GM19025 (cell line): ENCODE measurements around the gene PPP1R3E.
"Not testable (repeated sequence)": the region's sequence is repeated elsewhere in the genome, so short reads cannot be mapped to it uniquely, and the experiment has no call there.

Source experiments
- ATAC-seq: cut with Tn5 transposase; IDR thresholded peaks from one replicate; pipeline ENCODE4 v1.9.1; 2021; ENCODE audit warnings: mild to moderate bottlenecking, low read depth, moderate library complexity; ENCODE audit not compliant: unreplicated experiment

The PPP1R3E gene, protein sequence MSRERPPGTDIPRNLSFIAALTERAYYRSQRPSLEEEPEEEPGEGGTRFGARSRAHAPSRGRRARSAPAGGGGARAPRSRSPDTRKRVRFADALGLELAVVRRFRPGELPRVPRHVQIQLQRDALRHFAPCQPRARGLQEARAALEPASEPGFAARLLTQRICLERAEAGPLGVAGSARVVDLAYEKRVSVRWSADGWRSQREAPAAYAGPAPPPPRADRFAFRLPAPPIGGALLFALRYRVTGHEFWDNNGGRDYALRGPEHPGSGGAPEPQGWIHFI

DNA sequence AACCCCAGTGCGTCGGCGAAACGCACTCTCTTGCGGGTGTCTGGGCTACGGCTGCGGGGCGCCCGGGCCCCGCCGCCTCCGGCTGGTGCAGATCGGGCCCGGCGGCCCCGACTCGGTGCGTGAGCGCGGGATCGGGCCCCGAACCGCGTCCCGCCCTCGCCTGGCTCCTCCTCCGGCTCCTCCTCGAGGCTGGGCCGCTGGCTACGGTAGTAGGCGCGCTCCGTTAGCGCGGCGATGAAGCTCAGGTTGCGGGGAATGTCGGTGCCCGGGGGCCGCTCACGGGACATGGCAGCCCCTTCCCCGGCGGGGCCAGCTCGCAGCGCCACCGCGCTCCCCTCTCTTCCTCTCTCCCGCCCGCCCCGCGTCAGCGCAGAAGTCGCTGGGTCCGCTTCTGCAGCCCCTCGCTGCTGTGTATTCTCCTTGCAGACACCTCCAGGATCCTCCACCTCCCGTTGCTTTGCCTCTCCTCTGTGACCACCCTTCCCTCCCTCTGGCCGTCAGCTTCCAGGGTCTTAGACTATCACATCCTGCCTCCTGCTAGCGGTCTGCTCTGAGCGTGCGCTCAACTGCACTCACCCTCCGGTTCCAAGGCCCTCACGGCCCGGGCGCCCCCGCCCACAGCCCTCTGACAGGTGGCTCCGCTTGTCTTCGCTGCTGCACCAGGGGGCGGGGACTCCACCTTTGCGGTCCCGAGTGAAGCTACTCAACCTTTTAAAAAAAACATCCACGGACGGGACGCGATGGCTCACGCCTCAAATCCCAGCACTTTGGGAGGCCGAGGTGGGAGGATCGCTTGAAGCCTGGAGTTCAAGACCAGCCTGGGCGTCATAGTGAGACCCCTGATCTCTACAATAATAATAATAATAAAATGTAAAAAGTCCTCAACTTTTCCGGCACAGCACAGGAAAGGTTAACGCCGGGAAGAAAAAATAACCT, at the start of gene PPP1R3E:
PPP1R3E (minus strand) TSS at position 570 of the 936 bp plus-strand sequence; CDS start at position 287, 283 bp downstream.
- ATAC-seq = peak; percentile 23

DNA sequence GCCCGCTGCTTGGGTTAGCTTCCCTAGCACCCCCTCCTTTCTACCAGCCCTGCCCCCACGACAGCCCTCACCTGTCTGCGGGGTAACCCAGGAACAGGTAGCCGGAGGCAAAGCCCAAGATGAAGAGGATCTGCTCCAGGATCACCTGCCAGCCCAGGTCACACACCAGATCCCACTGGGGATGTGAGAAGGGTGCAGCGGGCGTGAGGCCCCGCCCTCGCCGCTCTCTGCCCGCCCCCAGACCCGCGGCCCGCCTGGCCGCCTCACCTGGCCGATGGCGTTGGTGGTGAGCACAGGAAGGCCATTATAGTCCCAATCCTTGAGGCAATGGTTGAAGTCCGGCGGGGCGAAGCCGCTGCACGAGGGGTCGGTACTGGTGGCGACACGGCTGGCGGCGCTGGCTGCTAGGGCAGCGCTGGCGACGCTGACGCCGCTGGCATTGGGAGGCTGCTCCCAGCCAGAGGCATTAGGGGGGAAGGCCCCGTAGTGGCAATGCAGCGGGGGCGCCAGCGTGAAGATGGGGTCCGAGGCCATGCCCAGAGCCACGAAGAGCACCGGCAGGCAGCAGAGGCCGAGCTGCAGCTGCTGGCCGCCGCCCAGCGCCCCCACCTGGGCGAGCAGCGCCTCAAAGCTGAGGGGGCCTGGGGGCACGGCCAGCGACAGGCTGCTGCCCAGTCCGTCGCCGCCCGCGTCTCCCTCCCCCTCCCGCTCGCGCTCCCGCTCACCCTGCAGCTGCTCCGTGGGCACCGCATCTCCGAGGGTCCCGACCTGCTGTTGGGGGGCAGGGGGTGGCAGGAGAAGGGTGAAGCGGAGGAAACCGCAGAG, 49.2 kb upstream of the PPP1R3E start:
- ATAC-seq = no peak

DNA sequence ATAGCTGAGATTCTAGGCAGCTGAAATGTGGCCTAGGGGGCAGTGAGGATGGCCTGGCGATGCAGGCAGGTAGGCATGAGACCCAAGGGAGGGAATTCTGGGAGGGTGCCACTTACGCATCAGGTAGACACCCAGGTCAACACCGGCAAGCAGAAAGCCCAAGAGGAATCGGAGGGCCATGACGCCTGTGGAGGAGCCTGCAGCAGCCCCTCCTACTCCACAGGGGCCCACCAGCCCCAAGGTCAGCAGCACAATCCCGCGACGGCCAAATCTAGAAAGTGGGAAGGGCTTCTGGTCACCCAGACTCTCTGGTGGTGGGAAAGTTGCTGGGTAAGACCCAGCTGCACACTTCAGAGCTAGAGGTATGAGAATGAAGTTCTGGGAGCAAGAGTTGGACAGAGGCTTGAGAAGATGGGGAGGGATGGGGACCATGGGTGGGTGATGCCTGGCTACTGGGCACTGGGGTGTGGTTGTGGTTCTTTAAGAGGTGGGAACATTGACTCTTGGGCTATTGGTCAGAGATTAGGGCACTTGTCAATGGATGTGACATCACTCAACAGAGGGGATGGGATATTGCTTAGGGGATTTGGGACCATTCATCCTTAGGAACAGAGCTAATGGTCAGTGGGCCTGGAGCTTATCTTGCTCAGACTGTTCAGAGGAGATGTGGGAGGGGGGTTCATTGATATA, 46.6 kb upstream of the PPP1R3E start:
- no peak for ATAC-seq

DNA sequence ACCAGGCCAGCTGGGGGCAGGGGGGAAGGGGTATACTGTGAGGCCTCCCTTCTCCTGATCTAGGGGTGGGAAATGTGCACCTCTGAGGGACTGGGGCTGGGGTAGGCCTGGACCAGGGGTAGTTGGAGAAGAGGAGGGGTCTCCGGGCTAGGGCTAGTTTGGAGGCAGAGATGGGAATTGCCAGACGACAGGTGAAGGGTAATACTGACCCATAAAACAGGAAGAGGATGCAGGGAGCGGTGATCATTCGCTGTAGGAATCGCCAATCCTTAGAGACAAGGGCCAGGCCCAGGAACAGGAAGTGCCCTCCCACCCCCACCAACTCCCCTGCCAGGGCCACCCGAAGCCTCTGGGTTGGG, 45.6 kb upstream of the PPP1R3E start:
- ATAC-seq = no peak

DNA sequence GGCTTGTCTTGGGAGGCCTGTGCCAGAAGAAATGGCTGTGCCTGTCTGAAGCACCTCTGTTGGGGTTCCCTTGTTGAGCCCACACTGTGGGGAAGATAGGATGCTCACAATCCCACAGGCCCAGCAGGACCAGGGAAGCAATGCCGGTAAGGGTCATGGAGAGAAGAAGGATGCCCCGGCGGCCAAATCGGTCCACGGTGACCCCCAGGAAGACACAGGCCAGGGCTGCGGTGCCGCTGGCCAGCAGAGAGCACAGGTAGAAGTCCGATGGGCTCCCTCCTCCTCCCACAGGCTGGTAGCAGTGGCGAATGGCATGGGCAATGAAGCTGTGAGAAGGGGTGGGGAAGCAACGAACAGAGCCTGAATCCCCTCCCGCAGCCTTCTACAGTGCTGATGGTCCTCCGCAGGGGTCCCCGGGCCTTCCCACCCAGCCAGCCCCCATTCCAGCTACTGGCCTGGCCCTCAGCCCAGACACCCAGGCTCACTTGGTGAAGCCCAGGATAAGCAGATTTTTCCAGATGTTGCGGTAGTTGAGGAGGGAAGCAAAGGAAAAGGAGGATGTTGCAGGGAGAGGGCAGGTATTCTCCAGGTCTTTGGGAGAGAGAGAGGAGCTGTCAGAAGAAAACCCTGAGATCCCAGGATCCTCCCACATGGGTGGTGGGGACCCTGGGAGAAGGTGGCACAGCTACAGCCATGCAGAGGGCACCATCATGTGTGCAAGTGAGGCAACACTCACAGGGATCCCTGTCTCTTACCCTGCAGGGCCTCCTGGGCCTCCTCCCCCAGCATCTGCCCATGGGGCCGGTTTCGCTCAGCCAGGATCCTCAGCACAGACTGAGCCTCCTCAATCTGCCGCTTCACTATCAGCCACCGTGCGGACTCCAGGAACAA, 45.0 kb upstream of the PPP1R3E start:
- no peak for ATAC-seq

DNA sequence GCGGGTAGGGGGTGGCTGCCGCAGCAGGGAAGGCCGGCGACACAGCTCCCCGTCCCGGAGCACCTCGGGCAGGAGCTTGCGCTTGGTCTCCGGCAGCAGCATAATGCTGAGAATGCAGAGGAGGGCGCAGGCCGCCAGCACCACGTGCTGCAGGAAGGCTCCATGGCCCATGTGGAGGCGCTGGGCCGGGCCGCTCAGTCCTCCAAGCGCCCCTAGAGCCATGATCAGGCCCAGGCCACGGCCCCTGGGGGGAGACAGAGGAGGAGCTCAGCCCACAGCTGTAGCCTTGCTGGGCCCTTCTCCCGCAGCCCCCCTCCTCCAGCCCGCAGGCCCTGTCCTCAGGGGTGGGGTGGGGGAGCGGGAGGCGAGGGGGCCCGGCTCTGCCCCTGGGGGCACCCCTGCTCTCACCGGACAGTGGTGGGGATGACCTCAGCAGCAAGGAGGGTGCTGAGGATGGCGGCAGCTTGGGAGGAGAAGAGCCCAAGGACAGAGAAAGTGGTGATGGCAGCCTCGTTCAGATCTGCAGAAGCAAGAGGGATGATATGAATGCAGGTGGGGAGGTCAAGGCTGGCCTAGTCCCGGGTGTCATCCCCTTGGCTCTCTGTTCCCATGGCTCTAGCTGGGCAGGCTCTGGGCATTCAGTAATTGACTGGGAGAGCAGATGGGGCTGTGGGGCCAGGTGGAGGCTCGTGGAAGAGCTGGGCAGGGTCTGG, 44.2 kb upstream of the PPP1R3E start:
- ATAC-seq = no peak

DNA sequence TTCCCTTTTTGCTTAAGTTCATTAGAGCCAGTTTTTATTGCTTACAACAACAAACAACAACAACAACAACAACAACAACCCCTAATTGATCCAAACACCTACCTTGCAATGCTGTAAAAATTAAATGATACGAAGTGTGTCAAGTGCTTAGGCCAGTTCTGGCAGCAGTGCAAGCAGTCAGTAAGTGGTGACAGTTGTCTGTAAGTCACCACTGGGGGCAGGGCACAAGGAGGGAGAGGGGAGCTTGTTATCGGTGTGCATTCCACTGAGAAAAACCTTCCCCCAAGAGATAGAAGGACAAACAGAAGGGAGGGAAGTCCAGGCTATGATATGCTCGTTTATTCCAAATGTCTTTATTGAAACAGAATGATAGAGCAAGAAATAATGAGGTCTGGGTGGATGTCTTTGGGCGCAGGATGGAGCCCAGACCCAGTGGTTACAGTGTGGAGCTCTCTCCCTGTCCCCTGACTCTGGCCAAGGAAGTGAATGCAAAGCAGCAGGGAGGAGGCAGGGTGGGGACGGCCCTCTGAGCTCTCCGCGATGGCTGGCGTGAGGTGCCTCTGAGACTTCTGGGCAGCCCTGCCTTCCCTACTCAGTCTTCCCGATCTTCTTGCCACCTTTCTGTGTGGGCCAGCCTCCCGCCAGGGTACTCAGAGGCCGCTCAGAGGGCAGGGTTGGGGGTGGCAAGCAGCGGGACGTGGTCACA, 43.5 kb upstream of the PPP1R3E start:
- no peak for ATAC-seq

DNA sequence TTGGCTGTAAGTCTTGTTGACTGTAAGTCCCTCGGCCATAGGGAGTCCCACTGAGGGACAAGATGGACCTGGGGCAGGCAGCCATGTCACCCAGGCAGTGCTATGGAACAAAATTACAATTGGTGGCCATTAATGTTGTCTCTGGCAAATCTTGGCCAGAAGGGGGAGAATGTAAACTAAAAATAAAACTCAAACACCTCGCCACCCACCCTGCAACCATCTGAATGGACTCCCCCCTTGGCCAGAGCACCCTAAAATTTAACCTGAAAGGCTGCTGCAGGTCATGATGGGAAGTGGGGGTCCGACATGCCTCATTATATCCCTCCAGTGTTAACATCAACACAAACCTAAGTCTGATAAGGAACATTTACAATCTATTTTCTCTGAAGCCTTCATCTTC, 41.8 kb upstream of the PPP1R3E start:
- ATAC-seq = no peak

DNA sequence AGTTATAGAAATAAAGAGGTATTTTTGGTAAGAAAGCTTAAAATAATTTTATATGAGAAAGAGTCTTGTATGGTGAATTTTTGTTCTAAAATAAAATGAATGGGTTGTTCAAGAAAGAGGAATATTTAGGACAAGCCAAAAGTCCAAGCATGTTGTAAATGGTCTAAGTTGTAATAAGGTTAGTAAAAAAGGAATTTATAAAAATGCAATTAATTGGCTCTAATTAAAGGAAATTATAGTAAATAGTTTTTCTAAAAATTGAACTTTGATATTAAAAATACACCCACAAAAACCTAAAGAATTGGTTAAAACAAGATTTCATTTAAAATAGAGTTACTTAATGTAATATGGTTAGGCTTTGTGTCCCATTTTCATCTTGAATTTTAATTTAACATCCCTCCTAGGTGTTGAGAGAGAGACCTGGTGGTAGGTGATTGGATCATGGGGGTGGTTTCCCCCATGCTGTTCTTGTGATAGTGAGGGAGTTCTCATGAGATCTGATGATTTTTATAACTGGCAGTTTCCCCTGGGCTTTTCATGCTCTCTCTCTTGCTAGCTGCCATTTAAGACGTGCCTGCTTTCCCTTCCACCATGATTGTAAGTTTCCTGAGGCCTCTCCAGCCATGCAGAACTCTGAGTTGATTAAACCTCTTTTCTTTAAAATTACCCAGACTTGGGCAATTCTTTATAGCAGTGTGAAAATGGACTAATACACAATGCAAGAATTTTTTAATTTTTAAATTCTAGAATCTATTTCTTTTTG, 37.0 kb upstream of the PPP1R3E start:
- ATAC-seq = no peak

DNA sequence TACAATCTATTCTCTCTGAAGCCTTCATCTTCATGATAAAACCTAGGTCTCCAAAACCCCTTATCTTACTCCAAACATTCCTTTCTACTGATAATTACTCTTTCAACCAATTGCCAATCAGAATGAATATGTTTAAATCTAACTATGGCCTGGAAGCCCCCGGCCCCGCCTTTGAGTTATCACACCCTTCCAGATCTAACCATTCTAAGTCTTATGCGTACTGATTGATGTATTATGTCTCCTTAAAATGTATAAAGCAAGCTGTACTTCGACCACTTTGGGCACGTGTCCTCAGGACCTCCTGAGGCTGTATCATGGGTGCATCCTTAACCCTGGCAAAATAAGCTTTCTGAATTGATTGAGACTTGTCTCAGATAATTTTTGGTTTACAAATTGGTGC, 33.0 kb upstream of the PPP1R3E start:
- ATAC-seq = no peak

DNA sequence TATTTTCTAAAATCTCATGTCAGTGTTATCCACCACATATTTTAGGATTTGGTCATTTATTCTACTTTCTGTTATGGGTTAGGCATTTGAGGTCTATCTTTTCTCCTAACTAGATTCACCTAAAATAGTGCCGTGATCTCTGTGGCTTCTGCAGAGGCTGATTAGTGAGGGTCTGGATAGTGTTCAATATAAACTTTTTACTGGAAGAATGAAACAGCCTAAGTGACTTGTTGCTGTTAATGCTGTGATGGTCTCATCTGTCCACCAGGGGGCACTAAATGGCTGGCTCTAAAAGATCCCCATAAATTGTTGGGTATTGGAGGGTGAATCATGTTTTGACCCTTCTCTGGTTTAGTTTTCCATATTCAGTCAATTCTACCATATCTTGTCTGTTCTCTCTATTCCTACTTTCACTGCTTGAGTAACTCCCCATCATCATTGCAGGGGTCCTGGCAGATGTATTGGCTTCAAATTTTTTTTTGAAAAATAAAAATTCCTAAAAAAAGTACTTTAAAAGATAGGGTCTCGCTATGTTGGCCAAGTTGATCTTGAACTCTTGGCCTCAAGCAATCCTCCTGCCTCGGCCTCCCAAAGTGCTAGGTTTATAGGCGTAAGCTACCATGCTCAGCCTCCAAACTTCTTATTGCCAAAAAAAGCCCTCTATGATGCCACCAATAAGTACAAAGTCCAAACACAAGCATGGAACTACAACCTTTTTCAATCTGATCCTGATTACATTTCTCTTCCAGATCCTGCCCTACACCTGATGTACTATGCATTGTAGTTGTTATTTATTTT, 25.5 kb upstream of the PPP1R3E start:
- no peak for ATAC-seq

DNA sequence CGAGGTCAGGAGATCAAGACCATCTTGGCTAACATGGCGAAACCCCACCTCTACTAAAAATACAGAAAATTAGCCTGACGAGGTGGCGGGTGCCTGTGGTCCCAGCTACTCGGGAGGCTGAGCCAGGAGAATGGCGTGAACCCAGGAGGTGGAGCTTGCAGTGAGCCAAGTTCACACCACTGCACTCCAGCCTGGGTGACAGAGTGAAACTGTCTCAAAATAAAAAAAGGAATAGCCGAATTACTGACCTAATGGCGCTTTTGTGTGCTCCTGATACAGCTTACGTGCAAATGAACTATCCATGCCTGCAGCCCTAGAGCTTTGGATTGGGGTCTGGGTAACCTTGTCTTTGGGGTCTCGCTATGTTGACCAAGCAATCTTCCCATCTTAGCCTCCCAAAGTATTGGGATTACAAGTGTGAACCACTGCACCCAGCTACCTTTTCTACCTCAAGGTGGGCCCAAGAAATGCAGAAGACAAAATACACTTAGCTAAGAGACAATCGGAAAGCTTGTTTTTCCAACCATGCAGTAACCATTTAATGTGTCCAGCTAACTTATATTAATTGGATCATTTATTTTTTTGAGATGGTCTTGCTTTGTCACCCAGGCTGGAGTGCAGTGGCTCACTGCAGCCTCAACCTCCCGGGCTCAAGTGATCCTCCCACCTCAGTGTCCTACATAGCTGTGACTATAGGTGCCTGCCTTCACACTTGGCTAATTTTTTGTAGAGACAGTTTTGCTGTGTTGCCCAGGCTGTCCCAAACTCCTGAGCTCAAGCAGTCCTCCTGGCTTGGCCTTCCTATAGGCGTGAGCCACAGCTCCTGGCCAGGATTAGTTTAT, 24.1 kb upstream of the PPP1R3E start:
- no peak for ATAC-seq

DNA sequence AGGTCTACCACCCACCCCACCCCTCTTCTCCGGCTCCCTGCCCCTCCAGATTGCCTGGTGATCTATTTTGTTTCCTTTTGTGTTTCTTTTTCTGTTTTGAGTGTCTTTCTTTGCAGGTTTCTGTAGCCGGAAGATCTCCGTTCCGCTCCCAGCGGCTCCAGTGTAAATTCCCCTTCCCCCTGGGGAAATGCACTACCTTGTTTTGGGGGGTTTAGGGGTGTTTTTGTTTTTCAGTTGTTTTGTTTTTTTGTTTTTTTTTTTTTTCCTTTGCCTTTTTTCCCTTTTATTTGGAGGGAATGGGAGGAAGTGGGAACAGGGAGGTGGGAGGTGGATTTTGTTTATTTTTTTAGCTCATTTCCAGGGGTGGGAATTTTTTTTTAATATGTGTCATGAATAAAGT, 23.1 kb upstream of the PPP1R3E start:
- ATAC-seq = not testable (repeated sequence)

DNA sequence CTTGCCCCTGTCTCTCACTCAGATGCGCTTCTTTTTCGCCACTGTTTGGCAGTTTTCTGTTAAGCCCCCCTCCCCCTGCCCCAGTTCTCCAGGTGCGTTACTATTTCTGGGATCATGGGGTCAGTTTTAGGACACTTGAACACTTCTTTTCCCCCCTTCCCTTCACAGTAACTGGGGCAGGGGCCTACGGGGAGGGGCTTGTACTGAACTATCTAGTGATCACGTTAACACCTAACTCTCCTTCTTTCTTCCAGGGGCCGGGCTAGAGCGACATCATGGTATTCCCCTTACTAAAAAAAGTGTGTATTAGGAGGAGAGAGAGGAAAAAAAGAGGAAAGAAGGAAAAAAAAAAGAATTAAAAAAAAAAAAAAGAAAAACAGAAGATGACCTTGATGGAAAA, 22.3 kb upstream of the PPP1R3E start:
- no peak for ATAC-seq

DNA sequence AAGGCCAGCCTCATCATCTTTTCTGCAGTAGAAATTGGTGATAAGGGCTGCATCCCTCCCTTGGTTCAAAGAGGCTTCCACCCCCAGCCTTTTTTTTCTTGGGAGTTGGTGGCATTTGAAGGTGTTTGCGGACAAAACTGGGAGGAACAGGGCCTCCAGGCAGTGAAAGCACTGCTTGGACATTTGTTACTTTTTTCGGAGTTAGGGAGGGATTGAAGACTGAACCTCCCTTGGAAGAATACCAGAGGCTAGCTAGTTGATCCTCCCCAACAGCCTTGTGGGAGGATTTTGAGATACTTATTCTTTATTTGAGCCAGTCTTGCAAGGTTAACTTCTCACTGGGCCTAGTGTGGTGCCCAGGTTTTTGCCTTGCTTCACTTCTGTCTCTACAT, 21.8 kb upstream of the PPP1R3E start:
- no peak for ATAC-seq
